Mucosa of stomach (tissue), 1 donor: ENCODE results near the gene YWHAB.

Source experiments
- H3K27me3 ChIP-seq: one replicate; pipeline ENCODE4 v1.7.0; 2013; ENCODE audit warnings: mild to moderate bottlenecking, low read length; ENCODE audit not compliant: control insufficient read depth, insufficient read depth
- H3K36me3 ChIP-seq: one replicate; pipeline ENCODE4 v1.7.0; 2013; ENCODE audit warnings: low read length; ENCODE audit not compliant: control insufficient read depth, insufficient read depth
- H3K4me1 ChIP-seq: one replicate; pipeline ENCODE4 v1.7.0; 2013; ENCODE audit warnings: mild to moderate bottlenecking, low read length; ENCODE audit not compliant: control insufficient read depth, insufficient read depth
- H3K4me3 ChIP-seq: one replicate; pipeline ENCODE4 v1.7.0; 2013; ENCODE audit warnings: low read length
- H3K9ac ChIP-seq: one replicate; pipeline ENCODE4 v1.7.0; 2013; ENCODE audit warnings: mild to moderate bottlenecking, low read length, moderate library complexity
- H3K9me3 ChIP-seq: one replicate; pipeline ENCODE4 v1.7.0; 2013; ENCODE audit warnings: mild to moderate bottlenecking, low read length, moderate library complexity; ENCODE audit not compliant: control insufficient read depth
- donor health status: Pancreatic carcinoma.

Gene YWHAB

DNA sequence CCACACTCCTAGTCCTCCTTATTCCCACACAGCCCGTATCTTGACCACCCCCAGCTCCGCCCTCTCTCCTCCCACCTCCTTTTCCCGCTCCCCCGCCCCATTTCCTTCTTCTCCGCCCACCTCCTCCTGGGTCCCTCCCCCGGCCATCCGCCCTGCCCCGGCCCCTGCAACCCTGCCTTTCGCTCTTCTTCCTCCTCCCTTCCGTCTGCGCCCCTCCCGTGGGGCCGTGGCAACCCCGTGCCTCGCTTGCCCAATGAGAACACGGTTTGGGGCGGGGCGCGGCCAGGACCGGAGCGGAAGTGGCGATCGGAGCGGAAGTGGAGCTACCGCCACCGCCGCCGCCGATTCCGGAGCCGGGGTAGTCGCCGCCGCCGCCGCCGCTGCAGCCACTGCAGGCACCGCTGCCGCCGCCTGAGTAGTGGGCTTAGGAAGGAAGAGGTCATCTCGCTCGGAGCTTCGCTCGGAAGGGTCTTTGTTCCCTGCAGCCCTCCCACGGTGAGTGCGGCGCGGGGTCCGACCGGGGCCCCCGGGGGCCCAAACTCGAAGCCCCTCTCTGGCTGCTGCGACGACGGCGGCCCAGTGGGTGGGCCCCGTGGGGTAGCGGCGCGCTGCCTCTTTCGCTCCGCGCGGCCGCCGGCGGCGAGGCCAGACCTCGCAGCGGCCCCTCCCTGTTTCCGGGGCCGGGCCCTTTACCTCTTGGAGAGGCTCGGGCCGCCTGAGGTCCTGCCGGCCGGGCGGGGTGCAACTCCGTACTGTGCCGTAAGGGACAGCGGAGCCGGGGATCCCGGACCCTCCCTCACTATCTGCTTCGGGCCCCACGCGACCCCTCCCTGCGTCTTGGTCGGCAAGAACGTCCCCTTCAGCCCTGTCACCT lies at the start of gene YWHAB:
YWHAB (plus strand) TSS at position 314 of the 874 bp plus-strand sequence. CDS start 15,829 bp downstream, outside the sequence.
- Histone ChIP-seq H3K9ac (peak within 1 kb of the TSS; percentile 91), H3K27me3 (no peaks in the 10 kb centered on the region), H3K36me3 (no peaks in the 10 kb centered on the region), H3K4me1 (peaks cover 6% of the 10 kb centered on the region), H3K4me3 (peak within 1 kb of the TSS; percentile 73), H3K9me3 (no peaks in the 10 kb centered on the region)

DNA sequence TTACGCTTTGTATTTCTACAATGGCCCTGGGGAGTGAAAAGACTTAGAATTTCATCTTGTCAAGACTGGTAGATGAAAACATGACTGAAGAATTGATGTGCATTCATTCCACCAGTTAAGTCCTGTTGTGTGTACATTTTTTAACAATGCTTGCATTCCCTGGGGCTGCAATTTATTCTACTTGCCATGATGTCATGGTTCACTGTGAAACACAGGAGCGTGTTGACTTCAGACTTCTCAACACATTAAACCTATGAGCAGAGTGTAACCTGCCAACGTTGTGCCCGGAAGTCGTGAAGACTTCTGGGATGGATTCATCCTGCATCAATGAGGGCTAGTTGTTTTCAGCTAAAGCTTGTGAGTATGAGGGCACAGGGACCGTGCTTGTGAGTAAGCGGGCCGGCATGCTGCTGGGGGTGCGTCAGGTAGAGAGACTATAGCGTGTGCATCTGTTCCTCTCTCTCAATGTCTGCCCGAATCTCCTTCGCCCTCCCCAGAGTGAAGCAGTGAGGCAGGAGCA lies 48.8 kb upstream of the YWHAB start:
- H3K4me1 ChIP-seq = no peaks in the 10 kb centered on the region
- no peaks in the 10 kb centered on the region for H3K36me3 ChIP-seq
- H3K9ac ChIP-seq = no peak overlapping the region
- H3K9me3 ChIP-seq = no peaks in the 10 kb centered on the region
- no peak overlapping the region for H3K4me3 ChIP-seq
- H3K27me3 ChIP-seq = peaks cover 10% of the 10 kb centered on the region

DNA sequence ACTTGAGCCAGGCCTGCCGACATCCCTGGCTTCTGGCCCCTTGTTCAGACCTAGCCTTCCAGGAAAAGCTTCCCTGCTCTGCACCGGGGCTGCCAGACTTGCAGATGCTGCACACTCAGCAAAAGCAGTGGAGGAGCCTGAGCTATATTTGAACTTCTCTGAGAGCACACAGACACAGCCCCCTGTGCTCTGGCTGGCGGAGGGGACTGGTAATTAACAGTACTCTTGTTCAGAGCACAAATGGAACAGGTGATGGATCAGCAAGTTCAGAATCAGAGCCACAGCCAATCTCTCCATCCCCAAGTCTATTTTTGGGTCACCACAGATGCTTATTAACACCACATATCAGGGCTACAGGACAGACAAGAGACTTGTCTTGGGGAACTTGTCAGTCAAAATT lies 47.6 kb upstream of the YWHAB start:
- no peaks in the 10 kb centered on the region for H3K36me3 ChIP-seq
- H3K27me3 ChIP-seq = peaks cover 10% of the 10 kb centered on the region
- H3K9me3 ChIP-seq = no peaks in the 10 kb centered on the region
- no peak overlapping the region for H3K4me3 ChIP-seq
- H3K4me1 ChIP-seq = no peaks in the 10 kb centered on the region
- no peak overlapping the region for H3K9ac ChIP-seq

DNA sequence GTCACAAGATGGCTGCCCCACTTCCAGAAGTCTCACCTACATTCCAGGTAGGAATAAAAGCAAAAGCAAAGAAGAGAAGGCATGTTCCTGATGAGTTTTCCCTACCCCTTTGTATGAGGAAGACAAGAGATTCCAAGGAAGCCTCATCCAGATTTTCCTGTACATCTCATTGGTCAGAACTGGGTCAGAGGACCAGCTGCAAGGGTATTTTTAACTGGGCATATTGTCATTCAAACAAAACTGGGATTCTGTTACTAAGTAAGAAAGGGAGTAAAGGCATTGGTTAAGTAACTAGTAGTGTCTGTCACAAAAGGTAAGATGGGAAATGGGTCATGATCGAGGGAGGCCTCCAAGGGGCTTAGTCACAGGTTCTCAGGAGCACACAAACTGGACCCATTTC lies 47.0 kb upstream of the YWHAB start:
- no peaks in the 10 kb centered on the region for H3K36me3 ChIP-seq
- no peak overlapping the region for H3K9ac ChIP-seq
- H3K4me3 ChIP-seq = no peak overlapping the region
- H3K27me3 ChIP-seq = peaks cover 10% of the 10 kb centered on the region
- H3K9me3 ChIP-seq = no peaks in the 10 kb centered on the region
- no peaks in the 10 kb centered on the region for H3K4me1 ChIP-seq

DNA sequence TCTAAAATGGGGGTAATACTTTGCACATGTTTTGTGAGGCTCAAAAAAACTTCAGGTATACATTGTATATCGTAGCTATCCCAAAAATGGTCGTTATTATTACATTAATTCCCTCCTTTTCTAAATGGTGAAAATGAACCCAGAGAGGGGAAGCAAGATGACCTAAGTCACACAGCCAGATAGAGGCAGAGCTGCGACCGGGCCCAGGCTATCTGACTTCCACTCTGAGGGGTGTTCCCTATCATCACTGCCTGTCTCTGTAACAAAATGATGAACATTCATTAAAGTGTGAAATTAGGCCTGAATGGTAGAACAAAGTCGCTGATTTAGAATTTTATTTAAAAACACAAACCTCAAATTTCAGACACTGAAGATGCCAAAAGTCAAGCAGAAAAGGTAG lies 46.0 kb upstream of the YWHAB start:
- Histone ChIP-seq H3K27me3 (peaks cover 16% of the 10 kb centered on the region), H3K4me3 (no peak overlapping the region), H3K9ac (no peak overlapping the region), H3K9me3 (no peaks in the 10 kb centered on the region), H3K36me3 (no peaks in the 10 kb centered on the region), H3K4me1 (no peaks in the 10 kb centered on the region)

DNA sequence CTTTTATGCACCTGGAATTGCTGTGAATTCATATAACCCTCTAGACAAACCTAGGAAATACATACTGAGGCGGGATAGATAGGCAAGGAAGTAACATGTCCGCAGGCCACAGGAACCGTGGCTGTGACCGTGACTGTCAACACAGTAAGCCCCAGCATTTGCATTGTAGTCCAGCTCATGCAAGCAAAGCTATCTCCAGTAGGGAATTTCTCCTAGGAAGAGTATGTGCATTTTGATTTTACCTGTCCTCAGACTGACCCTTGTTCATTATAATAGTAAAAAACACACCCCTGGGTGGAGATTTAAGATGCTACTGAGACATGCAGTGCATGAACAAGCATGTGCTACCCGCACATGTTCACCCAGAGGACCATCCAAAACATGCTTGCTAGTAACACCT lies 44.7 kb upstream of the YWHAB start:
- H3K9me3 ChIP-seq = no peaks in the 10 kb centered on the region
- no peaks in the 10 kb centered on the region for H3K4me1 ChIP-seq
- no peak overlapping the region for H3K9ac ChIP-seq
- H3K36me3 ChIP-seq = no peaks in the 10 kb centered on the region
- H3K4me3 ChIP-seq = no peak overlapping the region
- peaks cover 21% of the 10 kb centered on the region for H3K27me3 ChIP-seq

DNA sequence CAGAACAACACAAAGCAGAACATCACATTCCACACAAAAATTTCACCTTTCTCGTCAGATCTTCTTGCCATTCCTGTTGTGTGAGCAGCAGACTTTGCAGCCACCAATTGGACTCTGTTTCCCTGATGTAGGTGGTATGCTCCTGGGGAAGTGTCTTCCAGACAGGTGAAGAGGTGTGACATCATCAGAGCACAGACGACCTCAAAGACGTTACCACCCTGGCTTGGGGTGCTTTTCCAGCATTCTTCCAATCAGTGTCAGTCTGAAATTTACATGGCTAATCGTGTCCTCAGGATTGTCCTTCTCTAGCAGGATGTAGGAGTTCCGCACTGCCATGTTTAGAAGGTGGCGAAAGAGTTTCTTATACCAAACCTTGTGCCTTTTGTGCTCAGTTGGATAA lies 43.5 kb upstream of the YWHAB start:
- Histone ChIP-seq H3K4me1 (no peaks in the 10 kb centered on the region), H3K27me3 (peaks cover 25% of the 10 kb centered on the region), H3K9ac (no peak overlapping the region), H3K36me3 (no peaks in the 10 kb centered on the region), H3K9me3 (no peaks in the 10 kb centered on the region), H3K4me3 (no peak overlapping the region)

DNA sequence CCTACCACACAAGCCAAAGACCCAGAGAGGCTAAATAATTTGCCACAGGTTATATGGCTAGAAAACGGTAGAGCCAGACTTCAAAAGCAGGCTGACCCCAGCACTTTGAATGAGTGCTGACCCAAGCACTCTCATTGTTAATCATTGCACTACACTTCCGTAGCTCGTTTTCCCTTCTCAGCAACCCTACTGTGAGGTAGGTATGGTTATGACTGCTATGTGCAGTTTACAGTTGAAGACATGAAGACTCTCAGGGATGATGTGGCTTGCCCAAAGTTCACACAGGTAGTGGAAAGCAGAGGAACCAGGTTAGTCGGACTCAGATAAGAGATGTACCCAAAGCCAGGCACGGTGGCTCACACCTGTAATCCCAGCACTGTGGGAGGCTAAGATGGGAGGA lies 41.6 kb upstream of the YWHAB start:
- Histone ChIP-seq H3K4me1 (no peaks in the 10 kb centered on the region), H3K27me3 (peaks cover 15% of the 10 kb centered on the region)

DNA sequence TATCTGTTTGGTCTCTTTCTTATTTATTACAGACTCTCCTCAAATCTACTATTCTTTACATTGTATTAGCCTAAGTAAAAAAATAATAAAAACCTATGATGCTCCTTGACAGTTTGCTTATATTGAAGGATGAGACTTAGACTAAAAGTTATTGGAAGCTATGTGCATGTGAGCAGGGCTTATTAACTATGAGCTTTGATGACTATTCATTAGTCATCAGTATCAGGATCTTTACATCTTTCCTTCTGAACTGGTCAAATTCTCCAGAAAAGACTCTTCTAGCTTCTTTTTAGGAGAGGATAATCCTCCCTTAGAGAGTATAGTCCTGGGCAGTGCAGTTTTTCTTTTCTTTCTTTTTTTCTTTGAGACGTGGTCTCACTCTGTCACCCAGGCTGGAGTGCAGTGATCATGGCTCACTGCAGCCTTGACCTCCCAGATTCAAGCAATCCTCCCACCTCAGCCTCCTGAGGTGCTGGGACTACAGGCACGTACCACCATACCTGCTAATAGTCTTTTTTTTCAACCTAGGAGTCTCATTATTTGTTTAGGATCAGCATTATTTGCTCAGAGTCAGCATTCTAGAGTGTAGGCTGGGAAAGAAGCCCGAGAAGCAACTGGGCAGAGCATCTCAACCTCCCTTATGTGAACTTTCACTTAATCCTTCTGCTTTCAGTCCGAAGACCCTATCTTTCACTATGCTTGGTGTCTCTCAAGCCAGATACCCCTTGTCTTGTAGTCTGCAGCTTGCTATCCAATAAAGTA lies 37.1 kb upstream of the YWHAB start:
- no peaks in the 10 kb centered on the region for H3K9me3 ChIP-seq
- no peak overlapping the region for H3K9ac ChIP-seq
- H3K27me3 ChIP-seq = peaks cover 15% of the 10 kb centered on the region
- H3K36me3 ChIP-seq = no peaks in the 10 kb centered on the region
- no peak overlapping the region for H3K4me3 ChIP-seq
- no peaks in the 10 kb centered on the region for H3K4me1 ChIP-seq

More for the DNA sequence above, 41.6 kb upstream of the YWHAB start:
- no peak overlapping the region for H3K9ac ChIP-seq
- no peaks in the 10 kb centered on the region for H3K9me3 ChIP-seq
- H3K4me3 ChIP-seq = no peak overlapping the region
- H3K36me3 ChIP-seq = no peaks in the 10 kb centered on the region

DNA sequence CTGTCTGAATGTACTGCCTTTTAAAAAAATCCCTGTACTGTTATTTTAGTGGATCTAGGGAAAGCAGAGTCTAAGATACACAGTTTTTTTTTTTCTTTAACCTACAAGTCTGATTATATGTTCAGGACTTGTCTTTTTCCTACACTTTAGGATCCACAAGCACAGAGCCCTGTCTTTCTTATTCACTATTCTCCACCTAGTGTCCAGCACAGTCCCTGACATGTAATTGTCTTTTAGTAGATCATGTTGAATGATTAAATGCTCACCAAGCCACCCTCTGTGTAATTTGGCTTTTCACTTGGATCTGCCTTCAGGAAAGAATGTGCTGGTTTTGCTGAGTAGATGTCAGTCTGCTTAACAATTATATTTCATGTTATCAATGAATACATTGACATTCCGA lies 35.8 kb upstream of the YWHAB start:
- H3K9me3 ChIP-seq = no peaks in the 10 kb centered on the region
- no peaks in the 10 kb centered on the region for H3K36me3 ChIP-seq
- H3K4me3 ChIP-seq = no peak overlapping the region
- no peaks in the 10 kb centered on the region for H3K4me1 ChIP-seq
- no peak overlapping the region for H3K9ac ChIP-seq
- peaks cover 7% of the 10 kb centered on the region for H3K27me3 ChIP-seq

DNA sequence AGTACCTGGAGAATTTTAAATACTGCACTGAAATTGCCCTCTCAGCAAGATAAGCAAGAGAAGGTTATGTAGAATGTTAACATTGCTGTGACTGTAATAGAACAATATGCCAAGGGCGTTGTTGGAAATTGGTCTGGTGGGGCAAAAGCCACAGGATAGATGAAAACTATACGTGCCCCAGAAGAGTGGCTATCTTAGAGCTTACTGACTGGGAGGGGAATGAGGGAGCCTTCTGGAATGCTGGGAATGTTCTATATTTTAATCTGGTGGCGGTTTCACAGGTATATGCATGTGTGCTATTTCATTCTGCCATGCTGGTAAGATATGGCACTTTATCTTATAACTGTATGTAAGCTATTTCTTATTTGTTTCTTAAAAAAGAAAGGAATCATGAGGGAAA lies 35.2 kb upstream of the YWHAB start:
- no peaks in the 10 kb centered on the region for H3K4me1 ChIP-seq
- no peaks in the 10 kb centered on the region for H3K36me3 ChIP-seq
- no peaks in the 10 kb centered on the region for H3K9me3 ChIP-seq
- H3K27me3 ChIP-seq = peaks cover 4% of the 10 kb centered on the region
- H3K4me3 ChIP-seq = no peak overlapping the region
- H3K9ac ChIP-seq = no peak overlapping the region

DNA sequence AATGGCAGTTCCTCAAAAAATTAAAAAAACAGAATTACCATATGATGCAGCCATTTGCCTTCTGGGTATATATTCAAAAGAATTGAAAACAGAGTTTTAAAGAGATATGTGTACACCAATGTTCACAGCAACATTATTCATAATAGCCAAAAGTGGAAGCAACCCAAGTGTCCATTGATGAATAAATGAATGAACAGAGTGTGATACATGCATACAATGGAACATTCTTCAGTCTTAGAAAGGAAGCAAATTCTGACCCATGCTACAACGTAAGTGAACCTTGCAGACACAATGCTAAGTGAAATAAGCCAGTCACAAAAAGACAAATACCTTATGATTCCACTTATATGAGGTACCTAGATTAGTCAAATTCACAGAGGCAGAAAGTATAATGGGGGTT lies 34.7 kb upstream of the YWHAB start:
- no peak overlapping the region for H3K4me3 ChIP-seq
- no peaks in the 10 kb centered on the region for H3K9me3 ChIP-seq
- H3K4me1 ChIP-seq = no peaks in the 10 kb centered on the region
- H3K36me3 ChIP-seq = no peaks in the 10 kb centered on the region
- H3K9ac ChIP-seq = no peak overlapping the region
- H3K27me3 ChIP-seq = peaks cover 4% of the 10 kb centered on the region
